D721Med (cell line): ENCODE results near the gene NACC2.

ENCODE experiments used
- DNase-seq: peaks from one replicate; pipeline ENCODE4 v3.0.0; 2011; ENCODE audit warnings: low spot score; ENCODE audit not compliant: insufficient read length
- FAIRE-seq: peaks from 2 replicates; lab custom pipeline; 2011; peaks lifted over from hg19 to GRCh38; lab: Jason Lieb, UNC
- CTCF ChIP-seq: IDR thresholded peaks from 2 replicates; pipeline ENCODE4 v1.5.1; 2012; ENCODE audit warnings: mild to moderate bottlenecking, control low read depth; ENCODE audit not compliant: insufficient read depth; ENCODE audit errors: missing control alignments

NACC2 gene

DNA sequence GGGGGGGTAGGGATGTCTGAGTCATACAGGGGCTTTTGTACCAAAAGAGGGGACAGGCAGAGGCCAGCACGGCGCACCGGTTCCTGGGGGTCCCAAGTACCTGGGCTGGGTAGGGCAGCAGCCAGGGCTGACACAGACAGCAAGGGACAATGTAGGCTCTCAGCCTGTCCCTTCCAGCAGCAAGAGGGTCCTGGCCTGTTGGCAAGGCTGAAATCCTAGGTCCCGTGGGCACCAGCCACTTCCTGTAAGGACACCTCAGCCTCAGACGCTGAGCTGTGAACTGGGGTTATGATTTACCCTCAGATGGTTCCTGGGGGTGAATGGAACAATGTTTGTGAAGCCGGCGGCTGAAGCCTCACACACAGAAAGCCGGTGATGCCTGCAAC lies 41.3 kb downstream of the NACC2 start:
- TF ChIP-seq CTCF: no peak
- DNase-seq (no peak), FAIRE-seq (no peak)

GRCh38 chr9:136052991-136053756 lies 41.9 kb downstream of the NACC2 start:
- no peak for TF ChIP-seq CTCF
- DNase-seq (no peak), FAIRE-seq (no peak)

GRCh38 chr9:136052472-136052880 lies 42.6 kb downstream of the NACC2 start:
- no peak for FAIRE-seq
- TF ChIP-seq CTCF: no peak
- DNase-seq: no peak

GRCh38 chr9:136051837-136052471 lies 43.1 kb downstream of the NACC2 start:
- TF ChIP-seq CTCF: no peak
- DNase-seq: no peak
- FAIRE-seq: no peak

GRCh38 chr9:136051453-136051836 lies 43.6 kb downstream of the NACC2 start:
- DNase-seq (no peak), FAIRE-seq (no peak)
- no peak for TF ChIP-seq CTCF

DNA sequence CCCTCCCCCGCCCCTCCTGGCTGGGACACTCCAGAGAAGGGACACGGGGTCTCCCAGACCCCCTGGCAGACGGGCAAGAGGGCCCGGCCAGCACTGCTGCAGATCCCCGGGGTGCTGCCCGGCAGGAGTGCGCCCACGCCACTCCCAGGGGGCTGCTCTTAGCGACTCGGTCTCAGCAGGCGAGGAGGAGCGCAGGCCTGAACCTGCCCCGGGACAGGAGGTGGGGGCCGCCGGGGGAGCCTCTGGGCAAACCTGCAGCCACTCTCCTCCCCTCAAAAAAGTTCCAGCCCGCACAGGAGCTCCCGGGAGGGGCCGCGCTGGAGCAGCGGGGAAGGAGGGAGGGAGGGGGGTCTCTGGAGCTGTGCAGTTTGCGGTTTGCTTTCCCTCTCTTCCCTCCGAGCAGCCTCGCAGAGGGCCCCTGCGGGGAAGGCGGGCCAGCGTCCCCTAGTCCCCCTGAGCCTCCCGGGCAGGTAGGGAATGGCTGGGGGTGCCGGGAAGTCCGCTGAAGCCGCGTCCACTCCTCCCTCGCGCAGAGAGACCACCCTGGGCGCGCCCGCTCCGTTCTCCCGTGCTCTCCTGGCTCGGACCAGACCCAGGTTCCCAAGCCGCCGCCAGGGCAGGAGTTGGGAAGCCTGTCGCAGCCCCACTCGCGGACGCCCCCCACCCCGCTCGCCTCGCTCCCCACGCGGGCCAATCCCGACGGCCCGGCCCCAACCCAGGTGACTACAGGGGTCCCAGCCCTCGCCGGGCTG lies 44.2 kb downstream of the NACC2 start:
- DNase-seq (no peak), FAIRE-seq (no peak)
- TF ChIP-seq CTCF: no peak
